HepG2 (cell line): ENCODE measurements around the gene STMN1. TPM values are rescaled to one million over a fixed set of nuclear protein-coding genes. Genes with fewer than 3 reads are reported as not detected.

Source experiments
- CC2D1A ChIP-seq: sonication (generic); formaldehyde crosslinking; IDR thresholded peaks from 2 replicates; pipeline ENCODE4 v1.8.1; 2023; ENCODE audit warnings: mild to moderate bottlenecking, missing genetic modification reagents
- CREBL2 ChIP-seq: sonication (generic); formaldehyde crosslinking; IDR thresholded peaks from 2 replicates; pipeline ENCODE4 v1.8.1; 2023; ENCODE audit warnings: missing genetic modification reagents, mild to moderate bottlenecking, borderline replicate concordance
- E2F5 ChIP-seq: sonication (generic); formaldehyde crosslinking; conservative IDR thresholded peaks from 2 replicates; pipeline ENCODE4 v1.4.0; 2020; ENCODE audit warnings: missing genetic modification reagents
- ETS1 ChIP-seq: sonication (generic); formaldehyde crosslinking; IDR thresholded peaks from 2 replicates; pipeline ENCODE4 v1.4.0; 2020; ENCODE audit warnings: missing genetic modification reagents
- MIXL1 ChIP-seq: IDR thresholded peaks from 2 replicates; pipeline ENCODE4 v1.6.1; 2016
- MLLT10 ChIP-seq: sonication (generic); formaldehyde crosslinking; IDR thresholded peaks from 2 replicates; pipeline ENCODE4 v1.4.0; 2020; ENCODE audit warnings: missing genetic modification reagents
- POLR2AphosphoS5 ChIP-seq: IDR thresholded peaks from 2 replicates; pipeline ENCODE4 v1.6.1; 2012; ENCODE audit warnings: low read depth, low read length
- RBM39 ChIP-seq: fragments of 200-400 bp; formaldehyde crosslinking; IDR thresholded peaks from one replicate; pipeline ENCODE4 v1.6.1; 2018; ENCODE audit warnings: antibody characterized with exemption, mild to moderate bottlenecking, low read depth, low read length; ENCODE audit not compliant: poor library complexity, severe bottlenecking
- RXRA ChIP-seq: sonication (generic); formaldehyde crosslinking; IDR thresholded peaks from 2 replicates; pipeline ENCODE4 v1.5.1; 2020; ENCODE audit warnings: missing genetic modification reagents
- SIX1 ChIP-seq: sonication (generic); formaldehyde crosslinking; IDR thresholded peaks from 2 replicates; pipeline ENCODE4 v1.4.0; 2020; ENCODE audit warnings: missing genetic modification reagents, borderline replicate concordance
- TBX3 ChIP-seq: fragments of 450-650 bp; IDR thresholded peaks from 2 replicates; pipeline ENCODE4 v1.6.1; 2017; ENCODE audit warnings: antibody characterized with exemption, mild to moderate bottlenecking, inconsistent platforms, borderline replicate concordance
- TEAD2 ChIP-seq: sonication (generic); formaldehyde crosslinking; IDR thresholded peaks from 2 replicates; pipeline ENCODE4 v1.9.0; 2021; ENCODE audit warnings: missing genetic modification reagents
- ZBTB25 ChIP-seq: IDR thresholded peaks from 2 replicates; pipeline ENCODE4 v1.6.1; 2018; ENCODE audit warnings: missing genetic modification reagents
- ZBTB37 ChIP-seq: sonication (generic); formaldehyde crosslinking; IDR thresholded peaks from 2 replicates; pipeline ENCODE4 v1.4.0; 2020; ENCODE audit warnings: mild to moderate bottlenecking, missing genetic modification reagents
- ZNF280B ChIP-seq: sonication (generic); formaldehyde crosslinking; IDR thresholded peaks from 2 replicates; pipeline ENCODE4 v1.5.0; 2020; ENCODE audit warnings: missing genetic modification reagents, mild to moderate bottlenecking, borderline replicate concordance
- ZNF430 ChIP-seq: sonication (generic); formaldehyde crosslinking; IDR thresholded peaks from 2 replicates; pipeline ENCODE4 v1.9.0; 2021; ENCODE audit warnings: mild to moderate bottlenecking, missing genetic modification reagents
- ZNF460 ChIP-seq: sonication (generic); formaldehyde crosslinking; IDR thresholded peaks from 2 replicates; pipeline ENCODE4 v1.5.1; 2020; ENCODE audit warnings: missing genetic modification reagents, mild to moderate bottlenecking, borderline replicate concordance
- ZNF468 ChIP-seq: sonication (generic); formaldehyde crosslinking; IDR thresholded peaks from 2 replicates; pipeline ENCODE4 v1.8.0; 2022; ENCODE audit warnings: mild to moderate bottlenecking, moderate library complexity, missing genetic modification reagents
- ZNF660 ChIP-seq: sonication (generic); formaldehyde crosslinking; IDR thresholded peaks from 2 replicates; pipeline ENCODE4 v1.5.1; 2020; ENCODE audit warnings: mild to moderate bottlenecking, low read depth, missing genetic modification reagents, borderline replicate concordance
- ZNF704 ChIP-seq: sonication (generic); formaldehyde crosslinking; IDR thresholded peaks from 2 replicates; pipeline ENCODE4 v1.8.1; 2023; ENCODE audit warnings: mild to moderate bottlenecking, inconsistent platforms, moderate library complexity, missing genetic modification reagents, borderline replicate concordance
- ZNF747 ChIP-seq: sonication (generic); formaldehyde crosslinking; IDR thresholded peaks from 2 replicates; pipeline ENCODE4 v1.8.1; 2023; ENCODE audit warnings: missing genetic modification reagents, mild to moderate bottlenecking, borderline replicate concordance
- polyA plus RNA-seq, 8 experiments: library from polyadenylated mRNA; depleted of rRNA in 3 of 8; stranded (reverse) in 7 of 8; unstranded in 1 of 8; fragments of >200 nt; fragmentation: Illumina TruSeq in 4 of 8; extraction: Trizol in 4 of 8; gene quantifications; 2 replicates each; pipeline versions ENCODE4 v1.2.1 to v1.2.3, GENCODE V29; 2011 to 2016; ENCODE audit warnings: low read depth in 4 of 8, missing spikeins in 1 of 8, mixed read lengths in 1 of 8; ENCODE audit not compliant: insufficient read depth in 1 of 8
- total RNA-seq, 5 experiments: library from RNA; depleted of rRNA; stranded (reverse); fragments of >200 nt; fragmentation: Illumina TruSeq; extraction: Trizol; gene quantifications; 2 replicates each; pipeline ENCODE4 v1.2.3, GENCODE V29; 2016; ENCODE audit warnings: low read depth in 1 of 5

STMN1 gene
- total and polyA plus RNA-seq, 2 of the 13 experiments (the other 11 are each of a cell fraction or from before 2014, with no cell fraction given), result 45.9 to 409 TPM

GRCh38 chr1:25905680-25906643 is at the start of gene STMN1 (continued):
- TF ChIP-seq E2F5 (0 out of 2 replicates have a peak, but pooled peaks have one; percentile 58), CC2D1A (CRISPR knock-in tag) (no peak), ZNF460 (CRISPR knock-in tag) (no peak), ZBTB25 (CRISPR knock-in tag) (no peak), ZNF280B (CRISPR knock-in tag) (no peak), ETS1 (CRISPR knock-in tag) (no peak), RXRA (no peak), SIX1 (CRISPR knock-in tag) (no peak), ZNF747 (CRISPR knock-in tag) (no peak), POLR2AphosphoS5 (peak; percentile 95), ZNF704 (CRISPR knock-in tag) (no peak), ZNF430 (CRISPR knock-in tag) (no peak), TEAD2 (CRISPR knock-in tag) (no peak), TBX3 (no peak), MLLT10 (CRISPR knock-in tag) (no peak), RBM39 (peak; percentile 60), CREBL2 (CRISPR knock-in tag) (no peak), MIXL1 (CRISPR knock-in tag) (no peak), ZBTB37 (CRISPR knock-in tag) (no peak), ZNF660 (CRISPR knock-in tag) (no peak), ZNF468 (CRISPR knock-in tag) (no peak)
